H9 (cell line): ENCODE measurements around the gene AFF1. TPM values are rescaled to one million over a fixed set of nuclear protein-coding genes. Genes with fewer than 3 reads are reported as not detected.

ENCODE experiments used
- DNase-seq: peaks from one replicate; pipeline ENCODE4 v3.0.0-alpha.2; 2017
- H2AFZ ChIP-seq: one replicate; pipeline ENCODE4 v1.6.1; 2013; ENCODE audit warnings: mild to moderate bottlenecking, low read length, control low read depth, moderate library complexity
- H2AK5ac ChIP-seq: 2 replicates; pipeline ENCODE4 v1.6.1; 2013; ENCODE audit warnings: low read length, control low read depth, mixed read lengths; ENCODE audit not compliant: insufficient read length
- H2BK120ac ChIP-seq: one replicate; pipeline ENCODE4 v1.6.1; 2013; ENCODE audit warnings: low read depth, mild to moderate bottlenecking, low read length, control low read depth, inconsistent platforms; ENCODE audit not compliant: poor library complexity, severe bottlenecking
- H2BK12ac ChIP-seq: 2 replicates; pipeline ENCODE4 v1.6.1; 2013; ENCODE audit warnings: low read length, control low read depth, mixed read lengths, low read depth; ENCODE audit not compliant: insufficient read length
- H2BK15ac ChIP-seq: 2 replicates; pipeline ENCODE4 v1.6.1; 2013; ENCODE audit warnings: low read depth, low read length, control low read depth
- H2BK20ac ChIP-seq: one replicate; pipeline ENCODE4 v1.6.1; 2013; ENCODE audit warnings: low read depth, mild to moderate bottlenecking, low read length, control low read depth, inconsistent platforms; ENCODE audit not compliant: poor library complexity, severe bottlenecking
- H2BK5ac ChIP-seq: 2 replicates; pipeline ENCODE4 v1.6.1; 2013; ENCODE audit warnings: low read length, control low read depth, mixed read lengths; ENCODE audit not compliant: insufficient read length
- H3K14ac ChIP-seq: 2 replicates; pipeline ENCODE4 v1.6.1; 2013; ENCODE audit warnings: low read length, control low read depth; ENCODE audit not compliant: insufficient read depth
- H3K18ac ChIP-seq: 2 replicates; pipeline ENCODE4 v1.6.1; 2013; ENCODE audit warnings: low read depth, mild to moderate bottlenecking, mixed read lengths, low read length, control low read depth; ENCODE audit not compliant: insufficient read length
- H3K23ac ChIP-seq: 2 replicates; pipeline ENCODE4 v1.6.1; 2013; ENCODE audit warnings: low read length, control low read depth, mixed read lengths, low read depth; ENCODE audit not compliant: insufficient read length
- H3K23me2 ChIP-seq: 2 replicates; pipeline ENCODE4 v1.6.1; 2013; ENCODE audit warnings: low read depth, mild to moderate bottlenecking, mixed read lengths, low read length, control low read depth; ENCODE audit not compliant: insufficient read length, poor library complexity, severe bottlenecking
- H3K27ac ChIP-seq: 2 replicates; pipeline ENCODE4 v1.5.1; 2013; ENCODE audit warnings: low read length, control low read depth, mixed read lengths, low read depth; ENCODE audit not compliant: insufficient read length
- H3K27me3 ChIP-seq: 2 replicates; pipeline ENCODE4 v1.6.1; 2013; ENCODE audit warnings: low read length, control low read depth, inconsistent platforms; ENCODE audit not compliant: insufficient read depth
- H3K4ac ChIP-seq: 2 replicates; pipeline ENCODE4 v1.6.1; 2013; ENCODE audit warnings: low read depth, mild to moderate bottlenecking, control low read depth, inconsistent platforms, low read length, moderate library complexity
- H3K4me1 ChIP-seq: 2 replicates; pipeline ENCODE4 v1.6.1; 2013; ENCODE audit warnings: low read length, control low read depth, inconsistent platforms; ENCODE audit not compliant: insufficient read depth
- H3K4me2 ChIP-seq: 2 replicates; pipeline ENCODE4 v1.6.1; 2013; ENCODE audit warnings: low read length, control low read depth, mixed read lengths; ENCODE audit not compliant: insufficient read length, insufficient read depth
- H3K56ac ChIP-seq: 2 replicates; pipeline ENCODE4 v1.6.1; 2013; ENCODE audit warnings: low read depth, mild to moderate bottlenecking, mixed read lengths, low read length, control low read depth; ENCODE audit not compliant: insufficient read length
- H3K79me1 ChIP-seq: 2 replicates; pipeline ENCODE4 v1.6.1; 2013; ENCODE audit warnings: low read depth, mild to moderate bottlenecking, moderate library complexity, low read length, control low read depth, inconsistent platforms; ENCODE audit not compliant: insufficient read depth, poor library complexity, severe bottlenecking
- H3K79me2 ChIP-seq: 2 replicates; pipeline ENCODE4 v1.6.1; 2013; ENCODE audit warnings: low read length, control low read depth, inconsistent platforms; ENCODE audit not compliant: insufficient read depth
- H3K9ac ChIP-seq: 2 replicates; pipeline ENCODE4 v1.6.1; 2013; ENCODE audit warnings: low read length, control low read depth, mixed read lengths; ENCODE audit not compliant: insufficient read length; ENCODE audit errors: extremely low read depth
- H3K9me3 ChIP-seq: one replicate; pipeline ENCODE4 v1.6.1; 2013; ENCODE audit warnings: low read depth, low read length, inconsistent platforms; ENCODE audit not compliant: control insufficient read depth
- H3T11ph ChIP-seq: one replicate; pipeline ENCODE4 v1.6.1; 2013; ENCODE audit warnings: mild to moderate bottlenecking, low read length, control low read depth, inconsistent platforms
- H4K20me1 ChIP-seq: one replicate; pipeline ENCODE4 v1.6.1; 2013; ENCODE audit not compliant: control insufficient read depth, insufficient read length, insufficient read depth
- H4K5ac ChIP-seq: 2 replicates; pipeline ENCODE4 v1.6.1; 2013; ENCODE audit warnings: low read depth, mild to moderate bottlenecking, mixed read lengths, low read length, control low read depth; ENCODE audit not compliant: insufficient read length
- H4K8ac ChIP-seq: replicated peaks from 2 replicates; pipeline ENCODE4 v1.6.1; 2013; ENCODE audit warnings: low read length, control low read depth, mixed read lengths, low read depth; ENCODE audit not compliant: insufficient read length
- H4K91ac ChIP-seq: 2 replicates; pipeline ENCODE4 v1.6.1; 2013; ENCODE audit warnings: low read depth, mild to moderate bottlenecking, moderate library complexity, mixed read lengths, low read length, control low read depth; ENCODE audit not compliant: insufficient read length
- H3K27ac Mint-ChIP-seq, 3 experiments: 2 replicates in 2 of 3; 3 replicates in 1 of 3; pipeline ENCODE4 v1.8.0; 2020 to 2021; ENCODE audit warnings: mixed read lengths in 3 of 3, mild to moderate bottlenecking in 1 of 3, moderate library complexity in 1 of 3
- H3K27me3 Mint-ChIP-seq: 2 replicates; pipeline ENCODE4 v1.8.0; 2021; ENCODE audit warnings: low read depth, mild to moderate bottlenecking, moderate library complexity, mixed read lengths
- H3K36me3 Mint-ChIP-seq, 3 experiments: 2 replicates in 2 of 3; 3 replicates in 1 of 3; pipeline ENCODE4 v1.8.0; 2020 to 2021; ENCODE audit warnings: low read depth in 3 of 3, mixed read lengths in 3 of 3; ENCODE audit not compliant: insufficient read depth in 1 of 3
- H3K4me1 Mint-ChIP-seq, 2 experiments: 2 replicates each; pipeline ENCODE4 v1.8.0; 2020; ENCODE audit warnings: mixed read lengths in 2 of 2
- H3K4me3 Mint-ChIP-seq, 2 experiments: 2 replicates in 1 of 2; 3 replicates in 1 of 2; pipeline ENCODE4 v1.8.0; 2020 to 2021; ENCODE audit warnings: mild to moderate bottlenecking in 2 of 2, mixed read lengths in 2 of 2, moderate library complexity in 1 of 2
- H3K9me3 Mint-ChIP-seq, 2 experiments: 2 replicates in 1 of 2; 3 replicates in 1 of 2; pipeline ENCODE4 v1.8.0; 2020; ENCODE audit warnings: mild to moderate bottlenecking in 2 of 2, mixed read lengths in 2 of 2, moderate library complexity in 1 of 2
- WGBS: extraction: QIAGEN DNeasy Blood & Tissue Kit; methylation state at CpG from one replicate; pipeline ENCODE4 v1.1.7; 2013; ENCODE audit warnings: missing lambda C conversion rate, low lambda C conversion rate, mixed read lengths; ENCODE audit not compliant: insufficient read length; ENCODE audit errors: extremely low coverage; 5-methylcytosine and 5-hydroxymethylcytosine counted together
- total RNA-seq: library from RNA; stranded (reverse); gene quantifications from 2 replicates; pipeline ENCODE4 v1.2.1, GENCODE V29; 2021
- TF ChIP-seq, protein P1 (sequence below): fragments of 200-600 bp; sonication (generic); conservative IDR thresholded peaks from 3 replicates; pipeline ENCODE4 v1.8.0; 2021; ENCODE audit warnings: antibody characterized with exemption, mild to moderate bottlenecking

Gene AFF1
- total RNA-seq, 1 experiment from 2014 or later = 74.5 TPM

GRCh38 chr4:87041141-87041540 is 106.3 kb downstream of the AFF1 start:
- H4K91ac ChIP-seq = no peak overlapping the region
- no peak overlapping the region for H3K4me2 ChIP-seq
- Mint-ChIP-seq H3K27ac (no peak overlapping the region), H3K27me3 (no peaks in the 10 kb centered on the region), H3K36me3 (no peaks in the 10 kb centered on the region; a peak in 1 of 7 replicates), H3K4me3 (no peak overlapping the region), H3K4me1 (peaks cover 52 to 53% of the 10 kb centered on the region in 2 experiments), H3K9me3 (no peaks in the 10 kb centered on the region)
- H3K9ac ChIP-seq = no peak overlapping the region
- H3K9me3 ChIP-seq = no peaks in the 10 kb centered on the region
- no peak overlapping the region for H3K14ac ChIP-seq
- H3K18ac ChIP-seq = no peak overlapping the region
- H2AK5ac ChIP-seq = no peak overlapping the region
- H3K56ac ChIP-seq = no peak overlapping the region
- H3K79me1 ChIP-seq = no peaks in the 10 kb centered on the region
- H3K27me3 ChIP-seq = no peaks in the 10 kb centered on the region
- no peak overlapping the region for H2AFZ ChIP-seq
- H3K4ac ChIP-seq = no peak overlapping the region
- peaks cover 12% of the 10 kb centered on the region; the same call in 1 of the 2 replicates for H3K4me1 ChIP-seq
- no peak overlapping the region for H2BK5ac ChIP-seq
- no peaks in the 10 kb centered on the region for H3K23me2 ChIP-seq
- WGBS = no CpG with 5 or more reads among the region's 3 CpGs
- no peak overlapping the region for H4K5ac ChIP-seq
- H2BK120ac ChIP-seq = no peak overlapping the region
- H3K27ac ChIP-seq = no peak overlapping the region
- no peaks in the 10 kb centered on the region for H4K20me1 ChIP-seq
- peaks cover 18% of the 10 kb centered on the region for H3K79me2 ChIP-seq
- H3K23ac ChIP-seq = no peak overlapping the region
- TF ChIP-seq, protein P1, sequence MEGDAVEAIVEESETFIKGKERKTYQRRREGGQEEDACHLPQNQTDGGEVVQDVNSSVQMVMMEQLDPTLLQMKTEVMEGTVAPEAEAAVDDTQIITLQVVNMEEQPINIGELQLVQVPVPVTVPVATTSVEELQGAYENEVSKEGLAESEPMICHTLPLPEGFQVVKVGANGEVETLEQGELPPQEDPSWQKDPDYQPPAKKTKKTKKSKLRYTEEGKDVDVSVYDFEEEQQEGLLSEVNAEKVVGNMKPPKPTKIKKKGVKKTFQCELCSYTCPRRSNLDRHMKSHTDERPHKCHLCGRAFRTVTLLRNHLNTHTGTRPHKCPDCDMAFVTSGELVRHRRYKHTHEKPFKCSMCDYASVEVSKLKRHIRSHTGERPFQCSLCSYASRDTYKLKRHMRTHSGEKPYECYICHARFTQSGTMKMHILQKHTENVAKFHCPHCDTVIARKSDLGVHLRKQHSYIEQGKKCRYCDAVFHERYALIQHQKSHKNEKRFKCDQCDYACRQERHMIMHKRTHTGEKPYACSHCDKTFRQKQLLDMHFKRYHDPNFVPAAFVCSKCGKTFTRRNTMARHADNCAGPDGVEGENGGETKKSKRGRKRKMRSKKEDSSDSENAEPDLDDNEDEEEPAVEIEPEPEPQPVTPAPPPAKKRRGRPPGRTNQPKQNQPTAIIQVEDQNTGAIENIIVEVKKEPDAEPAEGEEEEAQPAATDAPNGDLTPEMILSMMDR = no peak
- no peak overlapping the region for H2BK12ac ChIP-seq
- H3T11ph ChIP-seq = no peak overlapping the region
- no peak for DNase-seq
- no peak overlapping the region for H2BK20ac ChIP-seq
- H2BK15ac ChIP-seq = no peak overlapping the region
- H4K8ac ChIP-seq = no peak overlapping the region
